GM19455 (cell line): ENCODE measurements around the gene LYSMD3.

Experiments used
- ATAC-seq: cut with Tn5 transposase; IDR thresholded peaks from one replicate; pipeline ENCODE4 v1.9.1; 2021; ENCODE audit not compliant: unreplicated experiment

Gene LYSMD3

GRCh38 chr5:90548069-90548593 is 18.7 kb upstream of the LYSMD3 start:
- ATAC-seq, result no peak

GRCh38 chr5:90547072-90547536 is 17.7 kb upstream of the LYSMD3 start:
- ATAC-seq, result no peak

- ATAC-seq, result no peak
These were observed 16.9 kb upstream of the LYSMD3 start for GRCh38 chr5:90546216-90546837.

- ATAC-seq, result no peak
These were observed 16.1 kb upstream of the LYSMD3 start for GRCh38 chr5:90545511-90545910.

- ATAC-seq, result no peak
These were observed 13.6 kb upstream of the LYSMD3 start for GRCh38 chr5:90542827-90543519.

GRCh38 chr5:90534922-90535321 is 5.5 kb upstream of the LYSMD3 start:
- ATAC-seq, result no peak

- ATAC-seq, result no peak
These were observed 4.4 kb upstream of the LYSMD3 start for GRCh38 chr5:90533794-90534193.

- ATAC-seq, result no peak
These were observed 1.5 kb upstream of the LYSMD3 start for GRCh38 chr5:90530736-90531487.

GRCh38 chr5:90529939-90530677 is 724 bp upstream of the LYSMD3 start:
- ATAC-seq, result peak; percentile 51

- ATAC-seq, result peak; percentile 0
These were observed 687 bp downstream of the LYSMD3 start for GRCh38 chr5:90528601-90529193.

GRCh38 chr5:90519081-90519480 is 10.3 kb downstream of the LYSMD3 start:
- ATAC-seq, result no peak

- ATAC-seq, result no peak
These were observed 10.7 kb downstream of the LYSMD3 start for GRCh38 chr5:90518661-90519060.

- ATAC-seq, result no peak
These were observed 14.9 kb downstream of the LYSMD3 start for GRCh38 chr5:90514520-90514919.

- no peak for ATAC-seq
These were observed 18.9 kb downstream of the LYSMD3 start for GRCh38 chr5:90510438-90510837.

GRCh38 chr5:90506221-90506620 is 23.2 kb downstream of the LYSMD3 start:
- no peak for ATAC-seq

- ATAC-seq, result no peak
These were observed 24.6 kb downstream of the LYSMD3 start for GRCh38 chr5:90504743-90505142.

GRCh38 chr5:90503596-90503995 is 25.8 kb downstream of the LYSMD3 start:
- no peak for ATAC-seq

- no peak for ATAC-seq
These were observed 34.2 kb downstream of the LYSMD3 start for GRCh38 chr5:90495146-90495545.

GRCh38 chr5:90494043-90494442 is 35.3 kb downstream of the LYSMD3 start:
- no peak for ATAC-seq

GRCh38 chr5:90488791-90489190 is 40.6 kb downstream of the LYSMD3 start:
- no peak for ATAC-seq

- ATAC-seq, result no peak
These were observed 44.8 kb downstream of the LYSMD3 start for GRCh38 chr5:90484540-90484939.
